Kidney (tissue), 14 donors: ENCODE measurements around the gene OXTR. TPM values are rescaled to one million over a fixed set of nuclear protein-coding genes. Genes with fewer than 3 reads are reported as not detected.

ENCODE experiments used
- DNase-seq, 5 donors: peaks; one replicate each; pipeline ENCODE4 v3.0.0-alpha.2; 2013 to 2020
- FAIRE-seq: peaks from 2 replicates; lab custom pipeline; 2012; peaks lifted over from hg19 to GRCh38; lab: Jason Lieb, UNC
- H3K27ac ChIP-seq, 2 donors: one replicate each; pipeline ENCODE4 v1.7.0; 2013; ENCODE audit warnings: low read depth in 2 of 2, low read length in 2 of 2, inconsistent platforms in 1 of 2
- H3K27me3 ChIP-seq: one replicate; pipeline ENCODE4 v1.7.1; 2013; ENCODE audit warnings: low read length, inconsistent platforms; ENCODE audit not compliant: control insufficient read depth, insufficient read depth
- H3K36me3 ChIP-seq, 3 donors: one replicate each; pipeline versions ENCODE4 v1.7.0 to v1.7.1; 2013; ENCODE audit warnings: low read length in 3 of 3, control low read depth in 1 of 3, inconsistent platforms in 1 of 3; ENCODE audit not compliant: insufficient read depth in 3 of 3, control insufficient read depth in 2 of 3
- H3K4me1 ChIP-seq, 3 donors: one replicate each; pipeline versions ENCODE4 v1.7.0 to v1.7.1; 2013; ENCODE audit warnings: low read length in 3 of 3, inconsistent platforms in 1 of 3, low read depth in 1 of 3; ENCODE audit not compliant: control insufficient read depth in 2 of 3, insufficient read depth in 2 of 3
- H3K4me3 ChIP-seq, 3 donors: one replicate each; pipeline versions ENCODE4 v1.7.0 to v1.8.1; 2013; ENCODE audit warnings: low read length in 3 of 3, control low read depth in 1 of 3, inconsistent platforms in 1 of 3
- H3K9ac ChIP-seq, 3 donors: one replicate each; pipeline versions ENCODE4 v1.7.0 to v1.7.1; 2013; ENCODE audit warnings: low read length in 3 of 3, control low read depth in 1 of 3, inconsistent platforms in 1 of 3
- H3K9me3 ChIP-seq, 3 donors: one replicate each; pipeline versions ENCODE4 v1.7.0 to v1.7.1; 2013; ENCODE audit warnings: low read length in 3 of 3, control low read depth in 1 of 3, inconsistent platforms in 1 of 3; ENCODE audit not compliant: control insufficient read depth in 2 of 3, insufficient read depth in 1 of 3
- CTCF ChIP-seq: IDR thresholded peaks from 3 replicates; pipeline ENCODE4 v1.5.1; 2012; ENCODE audit warnings: mild to moderate bottlenecking, moderate library complexity, borderline replicate concordance; ENCODE audit not compliant: insufficient read depth; ENCODE audit errors: extremely low read depth
- intact Hi-C: fragments of 100-400 bp; cut with DNase I; formaldehyde crosslinking; loops from one replicate; pipeline ENCODE4 v1.11.1; 2022
- polyA plus RNA-seq: library from polyadenylated mRNA; stranded (reverse); fragments of 350-450 nt; fragmentation: Illumina TruSeq; extraction: RNeasy Lipid Tissue Mini Kit (QIAGEN cat#74804); gene quantifications from one replicate; pipeline ENCODE4 v1.2.3, GENCODE V29; 2014; ENCODE audit warnings: low read depth, low replicate concordance; ENCODE audit not compliant: insufficient read depth
- total RNA-seq: library from RNA; stranded (reverse); fragmentation: NEBNext Ultra II Directional; extraction: Animal tissue kit (Norgen Biotek cat#: 25700); gene quantifications from one replicate; pipeline ENCODE4 v1.2.1, GENCODE V29; 2021
- donor health status: control.
- donor health status: control.
- donor health status: control.
- donor health status: control.
- donor health status: control.
- donor health status: DM: yes; HTN: yes; CAD: no.
- donor health status: Normal renal cell carcinoma (clear cell type).

The OXTR gene
- total and polyA plus RNA-seq, 2 donors from 2014 or later: 0.39 to 1.2 TPM

- no peak overlapping the region for H3K9ac ChIP-seq
- no peak for TF ChIP-seq CTCF
- peaks cover 0 to 8% (median 0%) of the 10 kb centered on the region in 3 donors for H3K9me3 ChIP-seq
- no peaks in the 10 kb centered on the region for H3K36me3 ChIP-seq
- H3K27me3 ChIP-seq: no peaks in the 10 kb centered on the region
- H3K4me1 ChIP-seq: no peaks in the 10 kb centered on the region
- no peak for DNase-seq
- no peak for FAIRE-seq
- H3K4me3 ChIP-seq: no peak overlapping the region
- no peak overlapping the region for H3K27ac ChIP-seq
- intact Hi-C loops: no loop called here
Observed at GRCh38 chr3:8709801-8710507, 59.5 kb downstream of the OXTR start.

- no peak overlapping the region for H3K4me3 ChIP-seq
- FAIRE-seq: no peak
- no peak overlapping the region for H3K9ac ChIP-seq
- H3K4me1 ChIP-seq: no peaks in the 10 kb centered on the region
- no peaks in the 10 kb centered on the region for H3K36me3 ChIP-seq
- intact Hi-C loops: no loop called here
- no peak overlapping the region for H3K27ac ChIP-seq
- no peaks in the 10 kb centered on the region for H3K27me3 ChIP-seq
- no peak for TF ChIP-seq CTCF
- H3K9me3 ChIP-seq: peaks cover 0 to 8% (median 0%) of the 10 kb centered on the region in 3 donors
- DNase-seq: no peak
Observed at GRCh38 chr3:8709287-8709686, 60.1 kb downstream of the OXTR start.

GRCh38 chr3:8705575-8705974, 63.8 kb downstream of the OXTR start:
- H3K9me3 ChIP-seq: peaks cover 0 to 8% (median 0%) of the 10 kb centered on the region in 3 donors
- no peaks in the 10 kb centered on the region for H3K27me3 ChIP-seq
- no peak overlapping the region for H3K9ac ChIP-seq
- no peaks in the 10 kb centered on the region for H3K4me1 ChIP-seq
- no peaks in the 10 kb centered on the region for H3K36me3 ChIP-seq
- no peak overlapping the region for H3K4me3 ChIP-seq
- TF ChIP-seq CTCF: no peak
- DNase-seq (no peak), FAIRE-seq (no peak)
- intact Hi-C loops: no loop called here
- no peak overlapping the region for H3K27ac ChIP-seq

- Histone ChIP-seq H3K9me3 (peaks cover 0 to 8% (median 0%) of the 10 kb centered on the region in 3 donors), H3K4me3 (no peak overlapping the region), H3K27ac (no peak overlapping the region), H3K36me3 (no peaks in the 10 kb centered on the region), H3K4me1 (no peaks in the 10 kb centered on the region), H3K9ac (no peak overlapping the region), H3K27me3 (no peaks in the 10 kb centered on the region)
- no peak for TF ChIP-seq CTCF
- FAIRE-seq (no peak), DNase-seq (no peak)
- intact Hi-C loops: no loop called here
Observed at GRCh38 chr3:8702560-8702959, 66.9 kb downstream of the OXTR start.
